B cell (primary cell): ENCODE data around the gene IL10. TPM values are rescaled to one million over a fixed set of nuclear protein-coding genes. Genes with fewer than 3 reads are reported as not detected.
"Not testable (repeated sequence)": the region's sequence is repeated elsewhere in the genome, so short reads cannot be mapped to it uniquely, and the experiment has no call there.

Experiments used
- ATAC-seq: fragments of 200-7000 bp; cut with Tn5 transposase; one replicate; pipeline ENCODE4 v1.10.0; 2021; ENCODE audit warnings: low read depth, mild to moderate bottlenecking, moderate number of reproducible peaks, moderate library complexity
- CTCF ChIA-PET: fragments of 350-600 bp; sonication (Branson Sonifier 250); formaldehyde crosslinking; loops from one replicate; lab custom pipeline; 2021; ENCODE audit warnings: antibody characterized with exemption, inconsistent platforms; lab: Charles Lee
- POLR2A ChIA-PET: fragments of 350-600 bp; sonication (Branson Sonifier 250); formaldehyde crosslinking; loops from one replicate; lab custom pipeline; 2021; ENCODE audit warnings: antibody characterized with exemption; lab: Charles Lee
- DNase-seq: peaks from one replicate; pipeline ENCODE4 v3.0.0; 2013
- H2AFZ ChIP-seq: 2 replicates; pipeline ENCODE4 v1.6.1; 2012; ENCODE audit warnings: mild to moderate bottlenecking, low read depth, low read length; ENCODE audit not compliant: insufficient read depth, poor library complexity, severe bottlenecking
- H3K27ac ChIP-seq, 2 donors: 1 replicate in 1 of 2; 2 replicates in 1 of 2; pipeline ENCODE4 v1.5.1; 2012 to 2013; ENCODE audit warnings: low read length in 2 of 2, mild to moderate bottlenecking in 2 of 2, moderate library complexity in 1 of 2
- H3K27me3 ChIP-seq, 4 experiments: fragments of 200-600 bp in 1 of 4; sonication (generic) in 1 of 4; replicated peaks in 1 of 4; 1 replicate in 2 of 4; 2 replicates in 2 of 4; pipeline versions ENCODE4 v1.6.1 to v1.7.0; 2013 to 2016; ENCODE audit warnings: low read length in 3 of 4, mild to moderate bottlenecking in 2 of 4, mixed read lengths in 1 of 4, moderate library complexity in 1 of 4; ENCODE audit not compliant: insufficient read depth in 4 of 4, control insufficient read depth in 3 of 4; ENCODE audit errors: control extremely low read depth in 1 of 4
- H3K36me3 ChIP-seq, 2 experiments: replicated peaks in 1 of 2; 1 replicate in 1 of 2; 2 replicates in 1 of 2; pipeline versions ENCODE4 v1.6.1 to v1.7.1; 2013; ENCODE audit warnings: low read length in 1 of 2; ENCODE audit not compliant: insufficient read depth in 2 of 2, control insufficient read depth in 1 of 2; ENCODE audit errors: control extremely low read depth in 1 of 2, extremely low read depth in 1 of 2
- H3K4me1 ChIP-seq, 2 donors: fragments of 200-600 bp in 1 of 2; sonication (generic) in 1 of 2; 1 replicate in 1 of 2; 2 replicates in 1 of 2; pipeline versions ENCODE4 v1.5.1 to v1.6.1; 2013 to 2017; ENCODE audit warnings: low read length in 2 of 2; ENCODE audit not compliant: control insufficient read depth in 2 of 2, insufficient read depth in 2 of 2
- H3K4me2 ChIP-seq: replicated peaks from 2 replicates; pipeline ENCODE3; 2012; ENCODE audit warnings: mild to moderate bottlenecking, low read depth, low read length; ENCODE audit not compliant: poor library complexity, severe bottlenecking
- H3K4me3 ChIP-seq, 5 experiments: fragments of 200-600 bp in 1 of 5; sonication (generic) in 1 of 5; 1 replicate in 3 of 5; 2 replicates in 2 of 5; pipeline versions ENCODE4 v1.5.1 to v1.7.0; 2011 to 2016; ENCODE audit warnings: low read length in 4 of 5, mild to moderate bottlenecking in 4 of 5, low read depth in 2 of 5, control low read depth in 1 of 5, moderate library complexity in 1 of 5; ENCODE audit not compliant: insufficient read depth in 1 of 5; ENCODE audit errors: control extremely low read depth in 1 of 5, extremely low read depth in 1 of 5
- H3K79me2 ChIP-seq: fragments of 200-600 bp; sonication (generic); one replicate; pipeline ENCODE4 v1.6.0; 2016; ENCODE audit warnings: low read length; ENCODE audit not compliant: control insufficient read depth, insufficient read depth
- H3K9ac ChIP-seq: fragments of 200-600 bp; sonication (generic); 2 replicates; pipeline ENCODE4 v1.6.1; 2017; ENCODE audit warnings: mild to moderate bottlenecking, low read length, moderate library complexity
- H3K9me3 ChIP-seq, 3 donors: one replicate each; pipeline versions ENCODE4 v1.6.1 to v1.7.1; 2013; ENCODE audit warnings: low read length in 2 of 3; ENCODE audit not compliant: control insufficient read depth in 2 of 3, insufficient read depth in 1 of 3; ENCODE audit errors: control extremely low read depth in 1 of 3
- H4K20me1 ChIP-seq: 2 replicates; pipeline ENCODE4 v1.6.0; 2012; ENCODE audit warnings: mild to moderate bottlenecking, low read length; ENCODE audit not compliant: insufficient read depth, control insufficient read depth, poor library complexity, severe bottlenecking
- H3K27ac Mint-ChIP-seq: one replicate; pipeline ENCODE4 v1.8.0; 2021; ENCODE audit warnings: mixed read lengths
- H3K27me3 Mint-ChIP-seq: one replicate; pipeline ENCODE4 v1.8.0; 2021; ENCODE audit warnings: mixed read lengths
- H3K4me1 Mint-ChIP-seq: one replicate; pipeline ENCODE4 v1.8.0; 2021; ENCODE audit warnings: mixed read lengths
- H3K4me3 Mint-ChIP-seq: one replicate; pipeline ENCODE4 v1.8.0; 2021; ENCODE audit warnings: mixed read lengths
- H3K9me3 Mint-ChIP-seq: one replicate; pipeline ENCODE4 v1.8.0; 2022; ENCODE audit warnings: mixed read lengths; ENCODE audit not compliant: insufficient read depth
- EZH2 ChIP-seq: IDR thresholded peaks from 2 replicates; pipeline ENCODE4 v1.6.1; 2012; ENCODE audit warnings: borderline replicate concordance, low read depth, mild to moderate bottlenecking, moderate library complexity, low read length; ENCODE audit not compliant: insufficient read depth, poor library complexity, severe bottlenecking
- WGBS: methylation state at CpG from one replicate; pipeline ENCODE4 v1.1.5; 2013; ENCODE audit warnings: missing lambda C conversion rate; ENCODE audit not compliant: insufficient coverage; 5-methylcytosine and 5-hydroxymethylcytosine counted together
- intact Hi-C: fragments of 100-400 bp; cut with micrococcal nuclease; formaldehyde crosslinking; loops from one replicate; pipeline ENCODE4 v1.10.0; 2022
- polyA plus RNA-seq: library from polyadenylated mRNA; depleted of rRNA; stranded (reverse); fragments of >200 nt; gene quantifications from 2 replicates; pipeline ENCODE4 v1.2.3, GENCODE V29; 2012
- total RNA-seq, 2 donors: library from RNA; stranded (reverse); fragments of 120-200 nt in 1 of 2; gene quantifications; 1 replicate in 1 of 2; 2 replicates in 1 of 2; pipeline versions ENCODE4 v1.2.3 to v1.2.4, GENCODE V29; 2013 to 2022
- TF ChIP-seq, protein P1 (sequence below): fragments of 200-600 bp; IDR thresholded peaks from one replicate; pipeline ENCODE4 v1.8.0; 2022; ENCODE audit warnings: antibody characterized with exemption, mild to moderate bottlenecking

The IL10 gene
- total and polyA plus RNA-seq, 2 donors (not counting 1 experiment from before 2014, with no cell fraction given) = 0.37 to 0.69 TPM

DNA sequence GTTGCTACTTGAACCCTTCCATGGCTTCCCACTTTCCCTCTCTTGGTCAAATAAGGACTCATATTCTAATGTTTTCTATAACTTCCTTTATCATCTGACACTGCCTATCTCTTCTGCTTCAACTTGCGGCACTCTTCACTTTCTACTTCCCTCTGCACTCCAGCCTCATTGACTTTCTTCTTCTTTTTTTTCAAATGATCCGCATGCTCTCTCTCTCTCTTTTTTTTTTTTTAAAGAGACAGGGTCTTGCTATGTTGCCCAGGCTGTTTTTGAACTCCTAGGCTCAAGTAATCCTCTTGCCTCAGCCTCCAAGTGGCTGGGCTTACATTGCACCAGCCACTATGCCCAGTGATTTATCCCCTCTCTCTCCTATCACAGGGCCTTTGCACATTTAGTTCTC, 7.3 kb upstream of the IL10 start:
- Histone ChIP-seq H3K36me3 (no peaks in the 10 kb centered on the region), H2AFZ (no peak overlapping the region), H3K9ac (no peak overlapping the region), H3K27ac (no peak overlapping the region), H3K27me3 (peaks cover 0 to 2% (median 0%) of the 10 kb centered on the region in 4 experiments), H3K4me2 (peak overlapping the region; percentile 19), H3K79me2 (no peaks in the 10 kb centered on the region), H3K4me1 (peaks cover 59 to 64% of the 10 kb centered on the region in 2 donors), H3K9me3 (no peaks in the 10 kb centered on the region), H4K20me1 (no peaks in the 10 kb centered on the region), H3K4me3 (no peak overlapping the region)
- POLR2A ChIA-PET = no interaction called here
- intact Hi-C loops = no loop called here
- TF ChIP-seq, protein P1, sequence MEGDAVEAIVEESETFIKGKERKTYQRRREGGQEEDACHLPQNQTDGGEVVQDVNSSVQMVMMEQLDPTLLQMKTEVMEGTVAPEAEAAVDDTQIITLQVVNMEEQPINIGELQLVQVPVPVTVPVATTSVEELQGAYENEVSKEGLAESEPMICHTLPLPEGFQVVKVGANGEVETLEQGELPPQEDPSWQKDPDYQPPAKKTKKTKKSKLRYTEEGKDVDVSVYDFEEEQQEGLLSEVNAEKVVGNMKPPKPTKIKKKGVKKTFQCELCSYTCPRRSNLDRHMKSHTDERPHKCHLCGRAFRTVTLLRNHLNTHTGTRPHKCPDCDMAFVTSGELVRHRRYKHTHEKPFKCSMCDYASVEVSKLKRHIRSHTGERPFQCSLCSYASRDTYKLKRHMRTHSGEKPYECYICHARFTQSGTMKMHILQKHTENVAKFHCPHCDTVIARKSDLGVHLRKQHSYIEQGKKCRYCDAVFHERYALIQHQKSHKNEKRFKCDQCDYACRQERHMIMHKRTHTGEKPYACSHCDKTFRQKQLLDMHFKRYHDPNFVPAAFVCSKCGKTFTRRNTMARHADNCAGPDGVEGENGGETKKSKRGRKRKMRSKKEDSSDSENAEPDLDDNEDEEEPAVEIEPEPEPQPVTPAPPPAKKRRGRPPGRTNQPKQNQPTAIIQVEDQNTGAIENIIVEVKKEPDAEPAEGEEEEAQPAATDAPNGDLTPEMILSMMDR = no peak
- no peak for TF ChIP-seq EZH2
- no peak for ATAC-seq
- Mint-ChIP-seq H3K4me3 (no peak overlapping the region), H3K4me1 (peaks cover 38% of the 10 kb centered on the region), H3K27me3 (no peaks in the 10 kb centered on the region), H3K27ac (no peak overlapping the region), H3K9me3 (no peaks in the 10 kb centered on the region)
- DNase-seq = peak; percentile 57
- CTCF ChIA-PET = interaction anchor here (1.2 kb wide), 1 partner anchor 23 kb away, joined by 3 read pairs; no protein-coding TSS in a partner anchor
- WGBS = 12% methylated on average over 2 of the region's 2 CpGs

DNA sequence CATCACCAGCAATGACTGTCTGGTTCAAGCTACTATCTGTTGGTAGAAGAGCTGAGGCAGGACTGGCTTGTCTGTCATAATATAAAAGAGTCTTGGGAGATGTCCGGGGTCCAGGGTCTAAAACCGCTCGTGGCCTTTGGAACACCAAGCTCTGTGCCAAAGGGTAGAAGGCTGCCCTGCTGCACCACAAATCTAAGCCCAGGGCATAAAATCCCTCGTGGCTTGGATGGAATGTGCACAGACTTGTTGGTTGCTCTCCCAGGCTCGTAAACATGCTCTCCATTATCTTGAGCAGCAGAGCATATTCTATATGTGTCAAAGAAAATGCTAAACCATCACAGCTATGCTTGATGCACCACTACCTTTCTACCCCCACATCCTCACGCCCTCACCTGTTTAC, 6.6 kb upstream of the IL10 start:
- H3K4me1 ChIP-seq = peaks cover 59 to 64% of the 10 kb centered on the region in 2 donors
- CTCF ChIA-PET = interaction anchor here (1.2 to 1.5 kb wide), 2 partner anchors 9 to 22 kb away, joined by 3 to 4 read pairs; partner anchors contain the start of gene IL19

More for the DNA sequence above, 6.6 kb upstream of the IL10 start:
- H3K79me2 ChIP-seq, H3K4me3 Mint-ChIP-seq, H3K9me3 Mint-ChIP-seq, DNase-seq, H3K4me3 ChIP-seq, ATAC-seq, H3K27ac Mint-ChIP-seq, H3K9ac ChIP-seq, H3K27me3 Mint-ChIP-seq, H4K20me1 ChIP-seq, H3K27me3 ChIP-seq, H3K4me2 ChIP-seq, H3K36me3 ChIP-seq, H3K9me3 ChIP-seq, H2AFZ ChIP-seq, intact Hi-C loops, H3K27ac ChIP-seq, POLR2A ChIA-PET: not testable (repeated sequence)
- H3K4me1 Mint-ChIP-seq = peaks cover 38% of the 10 kb centered on the region
- WGBS = 85% methylated on average over 6 of the region's 6 CpGs
